Neural progenitor cell (in vitro differentiated cells): Measurements from ENCODE around the gene UBR3. TPM values are rescaled to one million over a fixed set of nuclear protein-coding genes. Genes with fewer than 3 reads are reported as not detected.

Experiments used
- DNase-seq: peaks from one replicate; pipeline ENCODE4 v3.0.0-alpha.2; 2016; ENCODE audit warnings: low spot score
- H2AFZ ChIP-seq: fragments of 200-600 bp; sonication (generic); replicated peaks from 2 replicates; pipeline ENCODE4 v1.6.1; 2016; ENCODE audit warnings: antibody characterized with exemption
- H3F3A ChIP-seq: fragments of 200-600 bp; sonication (generic); 2 replicates; pipeline ENCODE4 v1.6.1; 2016; ENCODE audit warnings: antibody characterized with exemption, low read depth
- H3K27ac ChIP-seq: fragments of 200-600 bp; sonication (generic); 2 replicates; pipeline ENCODE4 v1.5.1; 2016; ENCODE audit warnings: mild to moderate bottlenecking
- H3K27me3 ChIP-seq: fragments of 200-600 bp; sonication (generic); 2 replicates; pipeline ENCODE4 v1.6.1; 2016; ENCODE audit warnings: mild to moderate bottlenecking, moderate library complexity
- H3K36me3 ChIP-seq: fragments of 200-600 bp; sonication (generic); 2 replicates; pipeline ENCODE4 v1.5.1; 2016
- H3K4me1 ChIP-seq: fragments of 200-600 bp; sonication (generic); 2 replicates; pipeline ENCODE4 v1.6.1; 2016; ENCODE audit warnings: mixed run types
- H3K4me2 ChIP-seq: fragments of 200-600 bp; sonication (generic); 2 replicates; pipeline ENCODE4 v1.6.1; 2016
- H3K4me3 ChIP-seq: fragments of 200-600 bp; sonication (generic); 2 replicates; pipeline ENCODE4 v1.5.1; 2016
- H3K79me2 ChIP-seq: fragments of 200-600 bp; sonication (generic); 2 replicates; pipeline ENCODE4 v1.6.1; 2016; ENCODE audit warnings: low read depth
- H3K9ac ChIP-seq: fragments of 200-600 bp; sonication (generic); 2 replicates; pipeline ENCODE4 v1.6.1; 2016
- H3K9me3 ChIP-seq: fragments of 200-600 bp; sonication (generic); 2 replicates; pipeline ENCODE4 v1.5.1; 2016; ENCODE audit warnings: low read depth
- H4K20me1 ChIP-seq: fragments of 200-600 bp; sonication (generic); 2 replicates; pipeline ENCODE4 v1.6.1; 2016; ENCODE audit warnings: low read depth
- H3K27ac Mint-ChIP-seq: 3 replicates; pipeline ENCODE4 v1.8.0; 2021; ENCODE audit warnings: mixed read lengths
- H3K27me3 Mint-ChIP-seq: 2 replicates; pipeline ENCODE4 v1.8.0; 2022; ENCODE audit warnings: low read depth, mild to moderate bottlenecking, inconsistent platforms, moderate library complexity, mixed read lengths; ENCODE audit not compliant: insufficient read depth
- H3K36me3 Mint-ChIP-seq: 3 replicates; pipeline ENCODE4 v1.8.0; 2021; ENCODE audit warnings: mixed read lengths
- H3K4me1 Mint-ChIP-seq: 3 replicates; pipeline ENCODE4 v1.8.0; 2021; ENCODE audit warnings: mixed read lengths
- H3K4me3 Mint-ChIP-seq: 3 replicates; pipeline ENCODE4 v1.8.0; 2021; ENCODE audit warnings: mild to moderate bottlenecking, moderate library complexity, mixed read lengths
- H3K9me3 Mint-ChIP-seq: 3 replicates; pipeline ENCODE4 v1.8.0; 2020; ENCODE audit warnings: mixed read lengths
- EZH2 ChIP-seq: fragments of 200-600 bp; sonication (generic); IDR thresholded peaks from 2 replicates; pipeline ENCODE4 v1.6.1; 2017; ENCODE audit warnings: antibody characterized with exemption, mild to moderate bottlenecking, moderate library complexity
- EZH2phosphoT487 ChIP-seq: fragments of 200-600 bp; sonication (generic); IDR thresholded peaks from 2 replicates; pipeline ENCODE4 v1.6.1; 2017; ENCODE audit warnings: antibody characterized with exemption
- total RNA-seq: library from RNA; depleted of rRNA; stranded (reverse); fragments of >200 nt; gene quantifications from 2 replicates; pipeline ENCODE4 v1.2.3, GENCODE V29; 2015; ENCODE audit warnings: low replicate concordance
- TF ChIP-seq, protein P1 (sequence below): fragments of 200-600 bp; sonication (generic); IDR thresholded peaks from 2 replicates; pipeline ENCODE4 v1.5.1; 2017; ENCODE audit warnings: antibody characterized with exemption, mild to moderate bottlenecking

UBR3 gene
- total RNA-seq, 1 donor from 2014 or later, result 31.7 TPM

GRCh38 chr2:169979025-169979424, 151.8 kb downstream of the UBR3 start:
- H3K4me1 Mint-ChIP-seq, result no peaks in the 10 kb centered on the region
- H2AFZ ChIP-seq, result no peak overlapping the region
- TF ChIP-seq, protein P1, sequence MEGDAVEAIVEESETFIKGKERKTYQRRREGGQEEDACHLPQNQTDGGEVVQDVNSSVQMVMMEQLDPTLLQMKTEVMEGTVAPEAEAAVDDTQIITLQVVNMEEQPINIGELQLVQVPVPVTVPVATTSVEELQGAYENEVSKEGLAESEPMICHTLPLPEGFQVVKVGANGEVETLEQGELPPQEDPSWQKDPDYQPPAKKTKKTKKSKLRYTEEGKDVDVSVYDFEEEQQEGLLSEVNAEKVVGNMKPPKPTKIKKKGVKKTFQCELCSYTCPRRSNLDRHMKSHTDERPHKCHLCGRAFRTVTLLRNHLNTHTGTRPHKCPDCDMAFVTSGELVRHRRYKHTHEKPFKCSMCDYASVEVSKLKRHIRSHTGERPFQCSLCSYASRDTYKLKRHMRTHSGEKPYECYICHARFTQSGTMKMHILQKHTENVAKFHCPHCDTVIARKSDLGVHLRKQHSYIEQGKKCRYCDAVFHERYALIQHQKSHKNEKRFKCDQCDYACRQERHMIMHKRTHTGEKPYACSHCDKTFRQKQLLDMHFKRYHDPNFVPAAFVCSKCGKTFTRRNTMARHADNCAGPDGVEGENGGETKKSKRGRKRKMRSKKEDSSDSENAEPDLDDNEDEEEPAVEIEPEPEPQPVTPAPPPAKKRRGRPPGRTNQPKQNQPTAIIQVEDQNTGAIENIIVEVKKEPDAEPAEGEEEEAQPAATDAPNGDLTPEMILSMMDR, result no peak
- TF ChIP-seq EZH2, result no peak
- no peak for TF ChIP-seq EZH2phosphoT487
- no peaks in the 10 kb centered on the region for H4K20me1 ChIP-seq
- no peaks in the 10 kb centered on the region for H3F3A ChIP-seq
- no peaks in the 10 kb centered on the region for H3K79me2 ChIP-seq
- H3K36me3 ChIP-seq, result peaks cover 12% of the 10 kb centered on the region
- H3K4me3 ChIP-seq, result no peak overlapping the region
- no peak for DNase-seq
- no peak overlapping the region for H3K27ac Mint-ChIP-seq
- no peak overlapping the region for H3K9ac ChIP-seq
- H3K27me3 ChIP-seq, result no peaks in the 10 kb centered on the region
- no peak overlapping the region for H3K4me2 ChIP-seq
- peaks cover 4% of the 10 kb centered on the region for H3K27me3 Mint-ChIP-seq
- no peaks in the 10 kb centered on the region for H3K9me3 ChIP-seq
- H3K4me3 Mint-ChIP-seq, result no peak overlapping the region
- H3K36me3 Mint-ChIP-seq, result peaks cover 36% of the 10 kb centered on the region
- H3K4me1 ChIP-seq, result no peaks in the 10 kb centered on the region
- no peak overlapping the region for H3K27ac ChIP-seq
- peaks cover 20% of the 10 kb centered on the region for H3K9me3 Mint-ChIP-seq

- Mint-ChIP-seq H3K27ac (no peak overlapping the region), H3K4me3 (no peak overlapping the region), H3K9me3 (peaks cover 19% of the 10 kb centered on the region), H3K36me3 (peaks cover 30% of the 10 kb centered on the region), H3K4me1 (no peaks in the 10 kb centered on the region), H3K27me3 (peaks cover 4% of the 10 kb centered on the region)
- Histone ChIP-seq H3K9ac (no peak overlapping the region), H3K79me2 (no peaks in the 10 kb centered on the region), H2AFZ (no peak overlapping the region), H3K36me3 (peaks cover 12% of the 10 kb centered on the region), H3K4me1 (no peaks in the 10 kb centered on the region), H3K9me3 (no peaks in the 10 kb centered on the region), H3K27ac (no peak overlapping the region), H3K4me2 (no peak overlapping the region), H3F3A (no peaks in the 10 kb centered on the region), H3K4me3 (no peak overlapping the region), H3K27me3 (no peaks in the 10 kb centered on the region), H4K20me1 (no peaks in the 10 kb centered on the region)
- DNase-seq, result no peak
- TF ChIP-seq EZH2, result no peak
- TF ChIP-seq, protein P1, result no peak
These were observed 152.7 kb downstream of the UBR3 start for GRCh38 chr2:169980001-169980400.

DNA sequence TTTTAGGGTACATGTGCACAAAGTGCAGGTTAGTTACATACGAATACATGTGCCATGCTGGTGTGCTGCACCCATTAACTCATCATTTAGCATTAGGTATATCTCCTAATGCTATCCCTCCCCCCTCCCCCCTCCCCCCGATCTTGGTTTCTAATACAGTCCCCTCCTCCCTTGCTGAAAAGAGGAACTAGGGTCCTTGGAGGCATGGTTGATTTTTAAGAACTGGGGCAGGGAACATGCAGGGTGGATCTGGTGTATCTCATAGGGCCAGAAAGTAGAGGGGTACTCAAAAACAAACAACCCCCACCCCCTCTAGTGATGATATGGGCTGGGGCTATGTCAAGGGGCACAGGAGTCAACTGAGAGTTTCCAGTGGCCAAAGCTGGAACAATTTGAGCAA, 153.4 kb downstream of the UBR3 start:
- peaks cover 12% of the 10 kb centered on the region for H3K36me3 ChIP-seq
- H3K79me2 ChIP-seq, result no peaks in the 10 kb centered on the region
- H4K20me1 ChIP-seq, result no peaks in the 10 kb centered on the region
- H3K9ac ChIP-seq, result no peak overlapping the region
- no peak for TF ChIP-seq EZH2phosphoT487
- TF ChIP-seq, protein P1, result no peak
- TF ChIP-seq EZH2, result no peak
- Mint-ChIP-seq H3K9me3 (peaks cover 14% of the 10 kb centered on the region), H3K4me3 (no peak overlapping the region), H3K27me3 (peaks cover 4% of the 10 kb centered on the region), H3K4me1 (no peaks in the 10 kb centered on the region), H3K36me3 (peaks cover 24% of the 10 kb centered on the region), H3K27ac (no peak overlapping the region)
- no peaks in the 10 kb centered on the region for H3F3A ChIP-seq
- no peaks in the 10 kb centered on the region for H3K9me3 ChIP-seq
- no peak overlapping the region for H3K4me3 ChIP-seq
- no peak overlapping the region for H2AFZ ChIP-seq
- H3K4me2 ChIP-seq, result no peak overlapping the region
- no peaks in the 10 kb centered on the region for H3K27me3 ChIP-seq
- DNase-seq, result no peak
- H3K4me1 ChIP-seq, result no peaks in the 10 kb centered on the region
- no peak overlapping the region for H3K27ac ChIP-seq

DNA sequence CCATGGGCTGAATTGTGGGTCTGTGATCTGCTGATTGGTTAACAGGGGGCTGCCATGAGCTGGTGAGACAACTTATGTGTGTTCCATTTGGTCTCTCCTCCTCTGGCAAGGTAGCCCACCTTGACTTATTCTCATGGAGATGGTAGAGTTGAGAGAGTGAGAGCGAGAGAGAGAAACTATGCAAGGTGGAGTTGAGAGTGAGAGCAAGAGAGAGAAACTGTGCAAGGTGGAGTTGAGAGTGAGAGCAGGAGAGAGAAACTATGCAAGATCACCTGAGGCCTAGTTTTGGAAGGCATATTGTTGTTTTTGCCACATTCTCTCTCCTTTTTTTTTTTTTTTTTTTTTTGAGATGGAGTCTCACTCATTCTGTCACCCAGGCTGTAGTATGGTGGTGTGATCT, 155.7 kb downstream of the UBR3 start:
- Histone ChIP-seq H3K79me2 (no peaks in the 10 kb centered on the region), H4K20me1 (no peaks in the 10 kb centered on the region), H2AFZ (no peak overlapping the region), H3K9me3 (no peaks in the 10 kb centered on the region), H3K4me1 (no peaks in the 10 kb centered on the region), H3K4me2 (no peak overlapping the region), H3K27ac (no peak overlapping the region), H3K4me3 (no peak overlapping the region), H3K36me3 (no peaks in the 10 kb centered on the region), H3K9ac (no peak overlapping the region), H3F3A (no peaks in the 10 kb centered on the region), H3K27me3 (no peaks in the 10 kb centered on the region)
- H3K4me1 Mint-ChIP-seq, result no peaks in the 10 kb centered on the region
- H3K27me3 Mint-ChIP-seq, result peaks cover 4% of the 10 kb centered on the region
- H3K4me3 Mint-ChIP-seq, result no peak overlapping the region
- DNase-seq, result no peak
- no peaks in the 10 kb centered on the region for H3K9me3 Mint-ChIP-seq
- TF ChIP-seq EZH2phosphoT487 (no peak), EZH2 (no peak)
- TF ChIP-seq, protein P1, result no peak
- H3K27ac Mint-ChIP-seq, result no peak overlapping the region
- H3K36me3 Mint-ChIP-seq, result peaks cover 12% of the 10 kb centered on the region
